ENCODE results near the gene RTN4IP1.

Gene RTN4IP1

GRCh38 chr6:106540907-106541306 is 88.4 kb downstream of the RTN4IP1 start:
- no peak for DNase-seq

GRCh38 chr6:106540432-106540831 is 88.9 kb downstream of the RTN4IP1 start:
- DNase-seq, result no peak

- DNase-seq, result no peak
Observed at GRCh38 chr6:106539936-106540335, 89.4 kb downstream of the RTN4IP1 start.

- no peak for DNase-seq
Observed at GRCh38 chr6:106538145-106538544, 91.2 kb downstream of the RTN4IP1 start.

GRCh38 chr6:106537662-106538061 is 91.6 kb downstream of the RTN4IP1 start:
- DNase-seq, result no peak

GRCh38 chr6:106536851-106537250 is 92.4 kb downstream of the RTN4IP1 start:
- DNase-seq, result no peak

- no peak for DNase-seq
Observed at GRCh38 chr6:106536357-106536756, 92.9 kb downstream of the RTN4IP1 start.

GRCh38 chr6:106535012-106535411 is 94.3 kb downstream of the RTN4IP1 start:
- DNase-seq, result no peak

- DNase-seq, result no peak
Observed at GRCh38 chr6:106534564-106534982, 94.7 kb downstream of the RTN4IP1 start.

GRCh38 chr6:106534004-106534403 is 95.3 kb downstream of the RTN4IP1 start:
- DNase-seq, result no peak

- DNase-seq, result no peak
Observed at GRCh38 chr6:106533054-106533453, 96.2 kb downstream of the RTN4IP1 start.

GRCh38 chr6:106530502-106530901 is 98.8 kb downstream of the RTN4IP1 start:
- DNase-seq, result no peak

- no peak for DNase-seq
Observed at GRCh38 chr6:106530026-106530425, 99.3 kb downstream of the RTN4IP1 start.

- no peak for DNase-seq
Observed at GRCh38 chr6:106529438-106529837, 99.9 kb downstream of the RTN4IP1 start.

- no peak for DNase-seq
Observed at GRCh38 chr6:106528521-106528920, 100.8 kb downstream of the RTN4IP1 start.

- DNase-seq, result no peak
Observed at GRCh38 chr6:106527979-106528378, 101.3 kb downstream of the RTN4IP1 start.

GRCh38 chr6:106527117-106527516 is 102.2 kb downstream of the RTN4IP1 start:
- DNase-seq, result no peak

GRCh38 chr6:106525882-106526275 is 103.4 kb downstream of the RTN4IP1 start:
- no peak for DNase-seq

GRCh38 chr6:106525107-106525881 is 104.0 kb downstream of the RTN4IP1 start:
- DNase-seq, result no peak

- DNase-seq, result no peak
Observed at GRCh38 chr6:106522562-106523250, 106.6 kb downstream of the RTN4IP1 start.

Measured in activated gamma-delta T cell treated with Interleukin-2 at 50 U/mL for 16 hours (primary cell).